ENCODE measurements around the gene OR10G2. TPM values are rescaled to one million over a fixed set of nuclear protein-coding genes. Genes with fewer than 3 reads are reported as not detected.

OR10G2 gene
- total and polyA plus RNA-seq, 2 experiments from 2014 or later: not detected

GRCh38 chr14:21589317-21589716 is 45.4 kb downstream of the OR10G2 start:
- H3K27me3 ChIP-seq (ENCODE audit: insufficient read depth): no peaks in the 10 kb centered on the region
- no peaks in the 10 kb centered on the region for H3K4me1 Mint-ChIP-seq
- H3K9me3 Mint-ChIP-seq: peaks cover 27% of the 10 kb centered on the region
- H3K36me3 Mint-ChIP-seq (ENCODE audit: low read depth): peaks cover 13% of the 10 kb centered on the region; the same call in 2 of the 3 replicates
- no peak overlapping the region for H3K4me2 ChIP-seq
- H3K4me3 ChIP-seq: no peak overlapping the region
- no peaks in the 10 kb centered on the region for H4K20me1 ChIP-seq (replicated peaks; ENCODE audit: insufficient read depth)
- DNase-seq (ENCODE audit: low spot score): no peak
- TF ChIP-seq CTCF (conservative IDR thresholded peaks at IDR 0.05; ENCODE audit: low read depth in 2 of 2) (no peak), ZNF331 (CRISPR knock-in tag; IDR thresholded peaks at IDR 0.05; ENCODE audit: low read depth) (no peak), POLR2AphosphoS5 (IDR thresholded peaks at IDR 0.05; ENCODE audit: low read depth) (no peak), STAT1 (IDR thresholded peaks at IDR 0.05; ENCODE audit: unreplicated experiment) (no peak), JUNB (IDR thresholded peaks at IDR 0.05; ENCODE audit: unreplicated experiment) (no peak), ZNF462 (CRISPR knock-in tag; IDR thresholded peaks at IDR 0.05) (no peak), ZNF114 (CRISPR knock-in tag; IDR thresholded peaks at IDR 0.05) (no peak), CREB1 (CRISPR knock-in tag; IDR thresholded peaks at IDR 0.05; ENCODE audit: low read depth) (no peak), REST (IDR thresholded peaks at IDR 0.05; ENCODE audit: unreplicated experiment) (no peak), ETS1 (IDR thresholded peaks at IDR 0.05) (no peak), NANOG (IDR thresholded peaks at IDR 0.05; ENCODE audit: borderline replicate concordance) (no peak)
- H3K79me2 ChIP-seq (replicated peaks; ENCODE audit: insufficient read depth): no peaks in the 10 kb centered on the region
- no peaks in the 10 kb centered on the region for H3K4me1 ChIP-seq (ENCODE audit: insufficient read depth)
- no peak overlapping the region for H3K27ac Mint-ChIP-seq
- no peaks in the 10 kb centered on the region; the same call in 1 of the 2 replicates for H3K9me2 ChIP-seq (ENCODE audit: insufficient read depth)
- H3F3A ChIP-seq (replicated peaks; ENCODE audit: low read depth): no peaks in the 10 kb centered on the region
- no peak for ATAC-seq
- H2AFZ ChIP-seq: no peak overlapping the region
- no peak overlapping the region for H3K27ac ChIP-seq (ENCODE audit: low read depth)
- H3K27me3 Mint-ChIP-seq (ENCODE audit: insufficient read depth, low read depth, poor library complexity): peaks cover 3% of the 10 kb centered on the region
- H3K36me3 ChIP-seq (ENCODE audit: insufficient read depth): 0 out of 2 replicates have a peak, but pooled peaks cover 9% of the 10 kb centered on the region
- H3K4me3 Mint-ChIP-seq: no peak overlapping the region

All from GM23338 (cell line).